ENCODE results near the gene STAT4.

STAT4 gene

GRCh38 chr2:191061381-191061980 is 89.3 kb downstream of the STAT4 start:
- TF ChIP-seq CTCF (conservative IDR thresholded peaks at IDR 0.05; ENCODE audit: low read depth), result no peak
- H3K27ac ChIP-seq, result no peak overlapping the region
- POLR2A ChIA-PET (ENCODE audit: low non-redundant PET), result no interaction called here
- CTCF ChIA-PET, result interaction anchor here (0.6 to 0.7 kb wide), 2 partner anchors 9 to 477 kb away, joined by 3 to 8 read pairs; no protein-coding TSS in a partner anchor
- DNase-seq (ENCODE audit: low spot score), result no peak

GRCh38 chr2:191059308-191059707 is 91.5 kb downstream of the STAT4 start:
- CTCF ChIA-PET, result interaction anchor here (0.5 to 0.7 kb wide), 3 partner anchors 23 to 646 kb away, joined by 3 to 4 read pairs (median 4); no protein-coding TSS in a partner anchor
- no peak for TF ChIP-seq CTCF (conservative IDR thresholded peaks at IDR 0.05; ENCODE audit: low read depth)
- no peak overlapping the region for H3K27ac ChIP-seq
- POLR2A ChIA-PET (ENCODE audit: low non-redundant PET), result no interaction called here
- DNase-seq (ENCODE audit: low spot score), result no peak

- no peak for DNase-seq (ENCODE audit: low spot score)
- H3K27ac ChIP-seq, result no peak overlapping the region
- POLR2A ChIA-PET (ENCODE audit: low non-redundant PET), result no interaction called here
- no peak for TF ChIP-seq CTCF (conservative IDR thresholded peaks at IDR 0.05; ENCODE audit: low read depth)
- CTCF ChIA-PET, result no interaction called here
Observed at GRCh38 chr2:191056228-191056627, 94.6 kb downstream of the STAT4 start.

GRCh38 chr2:191053256-191053655 is 97.5 kb downstream of the STAT4 start:
- CTCF ChIA-PET, result interaction anchor here (1.0 to 3.6 kb wide), 7 partner anchors 9 to 468 kb away, joined by 3 to 44 read pairs (median 4); no protein-coding TSS in a partner anchor
- POLR2A ChIA-PET (ENCODE audit: low non-redundant PET), result no interaction called here

GRCh38 chr2:191051825-191052778 is 98.7 kb downstream of the STAT4 start:
- no peak overlapping the region for H3K27ac ChIP-seq
- peak; percentile 48 for DNase-seq (ENCODE audit: low spot score)
- ChIA-PET CTCF (interaction anchor here (0.5 to 3.6 kb wide), 24 partner anchors 8 to 1302 kb away, joined by 3 to 44 read pairs (median 4); partner anchors contain the start of gene STAT4), POLR2A (ENCODE audit: low non-redundant PET) (interaction anchor here (0.6 kb wide), 1 partner anchor 41 kb away, joined by 3 read pairs; no protein-coding TSS in a partner anchor)
- peak; percentile 72 for TF ChIP-seq CTCF (conservative IDR thresholded peaks at IDR 0.05; ENCODE audit: low read depth)

More at GRCh38 chr2:191053256-191053655, 97.5 kb downstream of the STAT4 start:
- no peak for DNase-seq (ENCODE audit: low spot score)
- no peak for TF ChIP-seq CTCF (conservative IDR thresholded peaks at IDR 0.05; ENCODE audit: low read depth)
- H3K27ac ChIP-seq, result no peak overlapping the region

GRCh38 chr2:191051177-191051576 is 99.6 kb downstream of the STAT4 start:
- DNase-seq (ENCODE audit: low spot score), result no peak
- no peak for TF ChIP-seq CTCF (conservative IDR thresholded peaks at IDR 0.05; ENCODE audit: low read depth)
- POLR2A ChIA-PET (ENCODE audit: low non-redundant PET), result no interaction called here
- CTCF ChIA-PET, result interaction anchor here (0.7 to 3.6 kb wide), 5 partner anchors 105 to 470 kb away, joined by 5 to 44 read pairs (median 6); no protein-coding TSS in a partner anchor
- H3K27ac ChIP-seq, result no peak overlapping the region
